Brain microvascular endothelial cell (primary cell): ENCODE results near the gene ZBTB44.

Experiments
- DNase-seq: peaks from one replicate; pipeline ENCODE4 v3.0.0-alpha.2; 2020
- H3K27ac ChIP-seq: fragments of 250-450 bp; sonication (Bioruptor Pico); 2 replicates; pipeline ENCODE4 v1.5.1; 2020; ENCODE audit warnings: mild to moderate bottlenecking, moderate library complexity
- H3K27me3 ChIP-seq: fragments of 250-450 bp; sonication (Bioruptor Pico); replicated peaks from 2 replicates; pipeline ENCODE4 v1.5.1; 2020; ENCODE audit warnings: mild to moderate bottlenecking
- H3K36me3 ChIP-seq: fragments of 250-450 bp; sonication (Bioruptor Pico); replicated peaks from 2 replicates; pipeline ENCODE4 v1.5.1; 2020; ENCODE audit warnings: mild to moderate bottlenecking
- H3K4me3 ChIP-seq: 2 replicates; pipeline ENCODE4 v1.5.1; 2011; ENCODE audit warnings: low read depth, mild to moderate bottlenecking, control low read depth, low read length, moderate library complexity
- CTCF ChIP-seq: IDR thresholded peaks from 2 replicates; pipeline ENCODE4 v1.5.1; 2011; ENCODE audit warnings: low read depth, mild to moderate bottlenecking, moderate library complexity, low read length, control low read depth, inconsistent platforms; ENCODE audit errors: missing control alignments
- in situ Hi-C: cut with HindIII; loops from 2 replicates; pipeline ENCODE4 v1.10.0; 2017; ENCODE audit warnings: low sequenced_read_pairs, low pct_ligation_motif_present

ZBTB44 gene

GRCh38 chr11:130187096-130187495 is 127.6 kb downstream of the ZBTB44 start:
- Histone ChIP-seq H3K27ac (no peak overlapping the region), H3K4me3 (no peak overlapping the region), H3K36me3 (no peaks in the 10 kb centered on the region), H3K27me3 (no peaks in the 10 kb centered on the region)
- no peak for DNase-seq
- in situ Hi-C loops, result no loop called here
- TF ChIP-seq CTCF, result no peak

DNA sequence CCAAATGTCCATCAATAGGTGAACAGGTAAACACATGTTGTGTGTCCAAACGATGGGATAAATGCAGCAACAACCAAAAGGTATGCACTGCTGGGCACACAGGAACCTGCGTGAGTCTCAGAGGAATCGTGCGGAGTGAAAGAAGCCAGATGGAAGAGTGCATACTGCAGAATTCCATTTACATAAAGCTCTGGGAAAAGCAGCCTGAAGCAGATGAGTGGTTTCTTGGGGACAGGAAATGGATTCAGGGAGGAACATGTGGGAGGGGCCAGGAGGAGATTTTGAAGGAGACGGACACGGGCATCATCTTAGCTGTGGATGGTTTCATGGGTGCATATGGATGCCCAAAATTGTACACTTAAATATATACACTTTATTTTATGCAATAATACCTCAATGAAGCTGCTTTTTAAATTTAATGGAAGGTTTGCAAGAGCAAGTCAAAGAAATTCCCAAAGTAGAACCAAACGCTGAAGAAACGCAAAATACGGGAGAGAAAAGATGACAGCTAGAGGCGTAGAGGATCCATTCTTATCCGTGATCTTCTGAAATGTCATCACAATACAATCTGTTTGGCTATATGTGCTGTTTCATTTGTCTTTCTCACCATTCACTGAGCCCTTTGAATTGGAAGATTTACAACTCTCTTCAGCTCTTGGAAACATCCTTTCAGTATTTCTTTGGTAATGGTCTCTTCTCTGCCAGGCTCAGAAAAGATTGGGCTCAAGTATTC is 130.7 kb downstream of the ZBTB44 start:
- H3K27me3 ChIP-seq, result no peaks in the 10 kb centered on the region
- no peak for TF ChIP-seq CTCF
- no peak overlapping the region for H3K27ac ChIP-seq
- no peaks in the 10 kb centered on the region for H3K36me3 ChIP-seq
- in situ Hi-C loops, result no loop called here
- no peak overlapping the region for H3K4me3 ChIP-seq
- no peak for DNase-seq

DNA sequence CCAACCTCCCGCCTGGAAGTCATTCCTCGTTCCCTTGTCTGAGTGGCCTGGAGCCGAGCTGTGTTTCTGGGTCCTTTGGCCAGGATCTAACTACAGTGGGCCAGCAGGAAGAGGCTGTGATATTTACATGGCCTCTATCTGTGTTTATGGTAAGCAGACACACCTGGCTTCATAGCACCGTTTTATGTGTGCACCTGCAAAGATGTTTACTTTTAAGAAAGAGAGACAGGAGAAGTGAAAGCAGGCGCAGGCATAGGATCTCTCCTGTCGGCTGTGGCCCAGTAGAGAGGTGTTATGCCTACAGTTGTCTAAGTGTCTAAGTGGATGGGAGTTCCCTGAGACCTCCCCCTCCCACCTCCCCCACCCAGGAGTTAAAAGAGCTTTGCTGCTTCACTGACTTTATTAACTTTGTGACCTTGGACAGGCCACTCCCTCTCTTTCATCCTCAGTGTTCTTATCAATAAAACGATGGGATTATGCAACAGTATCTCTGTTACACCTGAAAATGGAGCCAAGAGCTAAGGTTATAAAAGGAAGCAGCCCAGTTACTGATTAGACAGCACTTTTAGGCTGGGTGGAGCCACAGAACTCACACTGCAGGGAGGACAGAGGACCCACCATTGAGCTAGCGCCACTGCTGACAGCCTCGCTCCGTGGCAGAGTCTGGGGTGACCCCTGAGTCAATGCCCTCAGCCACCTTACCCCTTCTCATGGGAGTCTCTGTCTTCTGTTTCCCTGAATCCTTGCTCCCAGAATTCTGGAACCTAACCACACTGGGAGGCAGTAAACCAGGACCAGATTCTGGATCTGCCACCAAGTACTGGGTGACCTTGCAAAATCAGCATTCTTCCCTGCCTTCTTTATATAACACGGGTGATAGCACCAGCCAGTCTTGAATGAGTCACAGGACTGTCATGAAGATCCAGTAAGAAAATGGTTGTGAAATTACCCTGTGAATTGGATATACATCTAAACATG is 133.1 kb downstream of the ZBTB44 start:
- DNase-seq, result peak; percentile 67
- Histone ChIP-seq H3K27ac (no peak overlapping the region), H3K4me3 (no peak overlapping the region), H3K36me3 (no peaks in the 10 kb centered on the region), H3K27me3 (no peaks in the 10 kb centered on the region)
- in situ Hi-C loops, result no loop called here
- no peak for TF ChIP-seq CTCF

DNA sequence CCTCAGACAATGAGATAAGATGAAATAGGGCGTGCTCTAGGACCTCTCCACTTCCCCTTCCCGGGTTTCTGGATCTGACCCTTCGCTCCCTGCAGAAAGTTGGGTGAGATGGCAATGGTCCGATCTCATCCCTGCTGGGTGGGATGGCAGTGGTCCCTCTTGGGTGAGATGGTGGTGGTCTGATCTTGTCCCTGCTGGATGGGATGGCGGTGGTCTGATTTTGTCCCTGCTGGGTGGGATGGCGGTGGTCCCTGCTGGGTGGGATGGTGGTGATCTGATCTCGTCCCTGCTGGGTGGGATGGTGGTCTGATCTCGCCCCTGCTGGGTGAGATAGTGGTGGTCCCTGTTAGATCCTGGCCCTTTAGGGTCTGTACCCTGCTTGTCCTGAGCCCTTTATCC is 133.8 kb downstream of the ZBTB44 start:
- DNase-seq, result no peak
- Histone ChIP-seq H3K27me3 (no peaks in the 10 kb centered on the region), H3K27ac (no peak overlapping the region), H3K36me3 (no peaks in the 10 kb centered on the region), H3K4me3 (no peak overlapping the region)
- no peak for TF ChIP-seq CTCF
- in situ Hi-C loops, result no loop called here

GRCh38 chr11:130180491-130180890 is 134.2 kb downstream of the ZBTB44 start:
- no peak for DNase-seq
- no peak overlapping the region for H3K4me3 ChIP-seq
- no peaks in the 10 kb centered on the region for H3K27me3 ChIP-seq
- in situ Hi-C loops, result no loop called here
- H3K36me3 ChIP-seq, result no peaks in the 10 kb centered on the region
- TF ChIP-seq CTCF, result no peak
- H3K27ac ChIP-seq, result no peak overlapping the region
